OCI-LY1 (cell line): ENCODE data around the gene SAPCD1.

Experiments used
- H2AFZ ChIP-seq: fragments of 200-600 bp; sonication (generic), shearing (Covaris generic); 2 replicates; pipeline ENCODE4 v1.6.0; 2014; ENCODE audit warnings: antibody characterized with exemption, mild to moderate bottlenecking, low read length
- H3F3A ChIP-seq: fragments of 200-600 bp; sonication (generic), shearing (Covaris generic); 2 replicates; pipeline ENCODE4 v1.6.0; 2014; ENCODE audit warnings: mild to moderate bottlenecking, antibody characterized with exemption, low read length, moderate library complexity; ENCODE audit not compliant: insufficient read depth
- H3K27ac ChIP-seq: fragments of 200-600 bp; sonication (generic); 2 replicates; pipeline ENCODE4 v1.5.1; 2014; ENCODE audit warnings: low read length, mixed run types, mild to moderate bottlenecking, low read depth; ENCODE audit not compliant: poor library complexity, severe bottlenecking
- H3K27me3 ChIP-seq: fragments of 200-600 bp; sonication (generic); 2 replicates; pipeline ENCODE4 v1.6.0; 2014; ENCODE audit warnings: antibody characterized with exemption, mild to moderate bottlenecking, low read length, moderate library complexity; ENCODE audit not compliant: insufficient read depth
- H3K36me3 ChIP-seq: fragments of 200-600 bp; sonication (generic); 2 replicates; pipeline ENCODE4 v1.6.1; 2014; ENCODE audit warnings: mild to moderate bottlenecking, antibody characterized with exemption, low read length, moderate library complexity, mixed read lengths; ENCODE audit not compliant: insufficient read depth
- H3K4me1 ChIP-seq: fragments of 200-600 bp; sonication (generic); 2 replicates; pipeline ENCODE4 v1.5.1; 2014; ENCODE audit warnings: mild to moderate bottlenecking, low read length, moderate library complexity; ENCODE audit not compliant: insufficient read depth, severe bottlenecking
- H3K4me2 ChIP-seq: fragments of 200-600 bp; sonication (generic), shearing (Covaris generic); 2 replicates; pipeline ENCODE4 v1.6.1; 2014; ENCODE audit warnings: low read length
- H3K4me3 ChIP-seq: fragments of 200-600 bp; sonication (generic); 2 replicates; pipeline ENCODE4 v1.5.1; 2014; ENCODE audit warnings: low read length, low read depth, mild to moderate bottlenecking, mixed read lengths; ENCODE audit not compliant: poor library complexity, severe bottlenecking
- H3K79me2 ChIP-seq: fragments of 200-600 bp; shearing (Covaris generic); 2 replicates; pipeline ENCODE4 v1.6.1; 2016; ENCODE audit warnings: mixed run types, low read length, mixed read lengths; ENCODE audit not compliant: insufficient read depth
- H3K9ac ChIP-seq: fragments of 200-600 bp; sonication (generic), shearing (Covaris generic); 2 replicates; pipeline ENCODE4 v1.6.1; 2014; ENCODE audit warnings: mild to moderate bottlenecking, low read length, mixed read lengths
- H3K9me2 ChIP-seq: fragments of 200-600 bp; sonication (generic), shearing (Covaris generic); 2 replicates; pipeline ENCODE4 v1.6.1; 2014; ENCODE audit warnings: low read depth, mild to moderate bottlenecking, low read length, mixed read lengths
- H3K9me3 ChIP-seq: fragments of 200-600 bp; shearing (Covaris generic); 2 replicates; pipeline ENCODE4 v1.6.1; 2014; ENCODE audit warnings: low read length, mixed read lengths
- H4K20me1 ChIP-seq: fragments of 200-600 bp; sonication (generic), shearing (Covaris generic); 2 replicates; pipeline ENCODE4 v1.6.0; 2016; ENCODE audit warnings: mild to moderate bottlenecking, low read length; ENCODE audit not compliant: insufficient read depth
- CTCF ChIP-seq: fragments of 200-600 bp; sonication (generic), shearing (Covaris generic); IDR thresholded peaks from 2 replicates; pipeline ENCODE4 v1.5.1; 2017; ENCODE audit warnings: mild to moderate bottlenecking, antibody characterized with exemption, low read length, moderate library complexity, mixed read lengths
- EZH2 ChIP-seq: fragments of 200-600 bp; sonication (generic), shearing (Covaris generic); IDR thresholded peaks from 2 replicates; pipeline ENCODE4 v1.8.0; 2017; ENCODE audit warnings: borderline replicate concordance, mixed run types, mild to moderate bottlenecking, antibody characterized with exemption, low read length, moderate library complexity, mixed read lengths

Gene SAPCD1

DNA sequence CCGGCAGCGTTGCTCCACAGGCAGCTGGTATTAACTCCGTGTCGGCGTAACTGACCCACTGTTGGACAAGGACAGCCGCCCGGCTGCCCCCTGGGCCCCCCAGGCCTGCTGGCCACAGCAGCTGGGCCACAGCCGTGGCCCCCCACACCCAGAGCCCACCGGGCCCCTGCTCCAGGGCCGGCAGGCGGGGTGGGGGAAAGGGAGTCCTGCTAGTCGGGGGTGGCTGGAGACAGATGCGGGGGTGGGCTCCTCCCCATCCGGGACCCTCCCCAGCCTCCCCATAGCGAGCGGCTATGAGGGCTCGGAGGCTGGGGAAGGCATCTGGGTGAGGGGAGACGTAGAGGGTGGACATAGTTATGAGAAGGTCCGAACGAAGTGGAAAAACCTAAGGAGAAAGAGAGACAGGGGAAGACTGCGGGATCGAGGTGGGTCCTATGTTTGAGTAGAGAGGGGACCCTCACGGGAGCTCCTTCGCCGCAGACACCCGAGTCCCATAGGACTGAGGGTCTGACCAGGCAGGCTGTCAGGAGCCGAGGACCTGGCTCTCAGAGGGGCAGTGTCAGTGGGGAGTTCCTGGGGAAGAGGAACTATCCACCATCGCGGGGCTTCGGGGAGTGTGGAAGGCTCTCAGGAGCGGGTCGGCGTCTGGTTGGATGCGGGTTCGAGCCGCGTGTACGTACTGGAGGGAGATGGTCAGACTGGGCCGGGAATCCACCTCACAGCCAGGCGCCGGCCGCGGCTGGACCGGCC, 32.6 kb downstream of the SAPCD1 start:
- Histone ChIP-seq H2AFZ (no peak overlapping the region), H3F3A (0 out of 2 replicates have a peak, but pooled peaks cover 6% of the 10 kb centered on the region), H4K20me1 (no peaks in the 10 kb centered on the region), H3K36me3 (peaks cover 37% of the 10 kb centered on the region), H3K9me2 (no peaks in the 10 kb centered on the region), H3K9me3 (no peaks in the 10 kb centered on the region), H3K4me1 (peaks cover 29% of the 10 kb centered on the region), H3K27ac (peak overlapping the region; percentile 11), H3K79me2 (peaks cover 14% of the 10 kb centered on the region; the same call in 1 of the 2 replicates), H3K4me3 (peak overlapping the region; percentile 82), H3K27me3 (no peaks in the 10 kb centered on the region), H3K9ac (peak overlapping the region; percentile 92), H3K4me2 (peak overlapping the region; percentile 81)
- TF ChIP-seq EZH2 (no peak), CTCF (no peak)

- Histone ChIP-seq H3K4me3 (peak within 1 kb of the TSS; percentile 82), H3K4me1 (peaks cover 29% of the 10 kb centered on the region), H3K9ac (peak within 1 kb of the TSS; percentile 92), H3K27ac (peak within 1 kb of the TSS; percentile 70), H3K27me3 (no peaks in the 10 kb centered on the region), H3K9me2 (no peaks in the 10 kb centered on the region), H2AFZ (no peak within 1 kb of the TSS), H3K79me2 (peaks cover 14% of the 10 kb centered on the region; the same call in 1 of the 2 replicates), H3K9me3 (no peaks in the 10 kb centered on the region), H3K36me3 (peaks cover 30% of the 10 kb centered on the region), H4K20me1 (no peaks in the 10 kb centered on the region), H3F3A (0 out of 2 replicates have a peak, but pooled peaks cover 6% of the 10 kb centered on the region), H3K4me2 (peak within 1 kb of the TSS; percentile 81)
- TF ChIP-seq EZH2, result no peak
- TF ChIP-seq CTCF, result peak; percentile 68
Measured at GRCh38 chr6:31795616-31796298, 33.3 kb downstream of the SAPCD1 start, which contains the start of gene VARS1. TSS of gene VARS1 (minus strand) at chr6:31795752. CDS start at chr6:31795217, 535 bp downstream.

DNA sequence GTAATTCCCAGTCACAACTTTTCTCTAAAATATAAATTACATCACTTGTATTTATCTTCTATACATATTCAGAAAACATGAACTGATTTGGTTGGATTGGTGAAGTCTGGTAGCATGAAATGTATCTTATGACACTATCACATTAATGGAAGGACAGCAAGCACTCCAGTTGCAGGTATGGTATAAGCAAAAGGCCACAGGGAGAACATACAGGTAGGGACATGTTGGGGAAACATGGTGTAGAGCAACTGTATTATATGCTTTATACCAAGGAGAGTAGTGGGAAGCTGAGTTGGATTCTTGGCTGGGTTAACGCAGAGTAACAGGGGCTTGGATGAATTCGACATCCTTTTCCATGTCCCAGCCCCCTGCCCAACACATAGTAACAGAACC, 34.5 kb downstream of the SAPCD1 start:
- Histone ChIP-seq H4K20me1 (no peaks in the 10 kb centered on the region), H3F3A (0 out of 2 replicates have a peak, but pooled peaks cover 6% of the 10 kb centered on the region), H3K79me2 (peaks cover 14% of the 10 kb centered on the region; the same call in 1 of the 2 replicates), H3K4me2 (no peak overlapping the region), H3K9me2 (no peaks in the 10 kb centered on the region), H3K27me3 (no peaks in the 10 kb centered on the region), H3K9me3 (no peaks in the 10 kb centered on the region), H2AFZ (no peak overlapping the region), H3K27ac (peak overlapping the region; percentile 70), H3K9ac (no peak overlapping the region), H3K4me1 (peaks cover 29% of the 10 kb centered on the region), H3K4me3 (no peak overlapping the region), H3K36me3 (peaks cover 30% of the 10 kb centered on the region)
- TF ChIP-seq EZH2 (no peak), CTCF (no peak)
